Uterine smooth muscle cell (primary cell): ENCODE data around the gene CCSAP. TPM values are rescaled to one million over a fixed set of nuclear protein-coding genes. Genes with fewer than 3 reads are reported as not detected.

ENCODE experiments used
- total RNA-seq: library from RNA; depleted of rRNA; stranded (reverse); fragments of >200 nt; gene quantifications from 2 replicates; pipeline ENCODE4 v1.2.3, GENCODE V29; 2014

CCSAP gene, protein sequence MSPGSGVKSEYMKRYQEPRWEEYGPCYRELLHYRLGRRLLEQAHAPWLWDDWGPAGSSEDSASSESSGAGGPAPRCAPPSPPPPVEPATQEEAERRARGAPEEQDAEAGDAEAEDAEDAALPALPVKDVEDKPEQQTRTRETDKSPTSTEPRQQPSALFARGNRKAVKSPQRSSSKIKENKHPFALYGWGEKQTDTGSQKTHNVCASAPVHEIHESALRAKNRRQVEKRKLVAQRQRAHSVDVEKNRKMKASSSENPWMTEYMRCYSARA
- 8.2 and 12.7 TPM in 2 replicates for total RNA-seq

DNA sequence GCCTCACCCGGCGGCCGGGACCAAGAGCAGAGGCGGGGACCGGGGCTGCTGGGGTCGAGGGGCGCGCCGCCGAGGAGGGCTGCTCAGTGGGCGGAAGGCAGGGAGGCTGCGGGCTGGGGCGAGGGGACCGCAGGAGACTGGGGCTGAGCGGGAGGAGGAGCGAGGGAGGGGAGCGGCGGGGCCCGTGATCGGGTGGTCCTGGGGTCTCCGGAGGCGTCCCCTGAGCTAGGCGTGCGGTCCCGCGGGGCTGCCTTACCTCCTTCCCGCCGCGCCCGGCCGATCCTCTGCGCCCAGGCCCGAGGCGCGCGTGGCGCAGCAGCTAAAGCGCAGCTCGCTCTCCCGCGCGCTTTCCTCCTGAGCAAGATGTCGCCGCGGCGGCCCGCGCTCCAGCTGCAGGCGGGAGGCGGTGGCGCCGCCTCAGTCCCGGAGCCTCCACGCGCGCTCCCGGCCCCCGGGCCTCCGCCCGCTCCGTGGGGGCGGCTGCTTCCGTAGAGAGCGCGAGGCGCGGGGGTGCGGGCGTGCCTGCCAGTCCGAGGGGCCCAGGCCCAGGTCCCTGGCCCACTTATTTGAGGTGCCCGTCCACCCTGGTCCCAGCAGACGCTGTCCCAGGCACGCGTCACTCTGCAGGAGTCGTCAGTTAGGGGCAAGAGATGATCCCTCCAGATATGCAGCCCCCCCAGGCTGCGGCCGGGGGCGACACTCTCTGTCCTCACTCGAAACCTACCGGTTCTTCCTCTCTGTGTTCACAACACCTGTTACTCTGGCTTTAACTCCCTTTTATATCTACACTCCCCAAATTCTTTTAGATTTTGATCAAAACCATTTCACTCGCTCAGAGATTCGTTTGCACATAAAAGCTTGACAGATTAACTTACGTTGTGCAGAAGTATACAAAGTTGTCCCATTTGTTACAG, at the start of gene CCSAP:
CCSAP (minus strand) TSS at position 392 of the 914 bp plus-strand sequence. CDS start 582 bp downstream, outside the sequence.

Other genes starting within 250 kb of the CCSAP start
- 19.8 and 26.4 TPM in 2 replicates for gene RAB4A, start 71.9 kb downstream of the CCSAP start, total RNA-seq
- not detected in 2 replicates for gene ACTA1, start 91.0 kb upstream of the CCSAP start, total RNA-seq
- 38.6 and 42.2 TPM in 2 replicates for gene NUP133, start 165.3 kb upstream of the CCSAP start, total RNA-seq
- gene ABCB10, start 215.7 kb upstream of the CCSAP start, total RNA-seq, result 15.9 and 22.6 TPM in 2 replicates